ENCODE measurements around the gene SLC29A3.
A peak's percentile ranks its signal among the peaks of the same experiment; 100 is the strongest.

The SLC29A3 gene

GRCh38 chr10:71282323-71282680 lies 36.8 kb upstream of the SLC29A3 start:
- H2BK120ac ChIP-seq (ENCODE audit: low read depth, low read length) = no peak overlapping the region
- no peaks in the 10 kb centered on the region for H3K79me1 ChIP-seq (ENCODE audit: low read length)
- H3K4ac ChIP-seq (ENCODE audit: low read depth, low read length) = no peak overlapping the region
- H2BK15ac ChIP-seq (replicated peaks; ENCODE audit: low read depth) = no peak overlapping the region
- no peak overlapping the region for H3K23ac ChIP-seq (ENCODE audit: low read length)
- peaks cover 2% of the 10 kb centered on the region for H3K36me3 ChIP-seq (ENCODE audit: control insufficient read depth, insufficient read depth, low read length)
- H4K5ac ChIP-seq (ENCODE audit: low read length) = no peak overlapping the region
- DNase-seq = no peak
- no peak overlapping the region for H2BK5ac ChIP-seq (ENCODE audit: low read length)
- H3K79me2 ChIP-seq (ENCODE audit: control insufficient read depth, insufficient read depth, low read length) = no peaks in the 10 kb centered on the region
- H3K9ac ChIP-seq (ENCODE audit: low read length) = no peak overlapping the region
- no peak overlapping the region for H3K27ac ChIP-seq (ENCODE audit: low read depth, low read length)
- H3K4me2 ChIP-seq (ENCODE audit: low read length) = no peak overlapping the region
- WGBS (ENCODE audit: extremely low coverage, insufficient coverage, low lambda C conversion rate) = no CpG with 5 or more reads among the region's 2 CpGs
- H3K56ac ChIP-seq (ENCODE audit: low read length) = no peak overlapping the region
- H3K27me3 ChIP-seq (ENCODE audit: insufficient read depth, low read length, poor library complexity) = no peaks in the 10 kb centered on the region
- no peak overlapping the region for H3K4me3 ChIP-seq (ENCODE audit: low read length)
- no peak overlapping the region for H2AK5ac ChIP-seq (ENCODE audit: low read length)
- no peak overlapping the region for H3K18ac ChIP-seq (ENCODE audit: low read length)
- H4K8ac ChIP-seq (ENCODE audit: low read depth, low read length) = no peak overlapping the region
- peaks cover 11% of the 10 kb centered on the region for H3K4me1 ChIP-seq (ENCODE audit: control insufficient read depth, low read depth, low read length)

GRCh38 chr10:71283410-71283809 lies 35.6 kb upstream of the SLC29A3 start:
- no peak for DNase-seq
- H3K18ac ChIP-seq (ENCODE audit: low read length) = no peak overlapping the region
- H3K79me2 ChIP-seq (ENCODE audit: control insufficient read depth, insufficient read depth, low read length) = no peaks in the 10 kb centered on the region
- H3K4me2 ChIP-seq (ENCODE audit: low read length) = no peak overlapping the region
- no peak overlapping the region for H2BK120ac ChIP-seq (ENCODE audit: low read depth, low read length)
- no peak overlapping the region for H3K56ac ChIP-seq (ENCODE audit: low read length)
- no peak overlapping the region for H2AK5ac ChIP-seq (ENCODE audit: low read length)
- no peak overlapping the region for H3K4me3 ChIP-seq (ENCODE audit: low read length)
- no peaks in the 10 kb centered on the region for H3K79me1 ChIP-seq (ENCODE audit: low read length)
- no peak overlapping the region for H3K9ac ChIP-seq (ENCODE audit: low read length)
- no peak overlapping the region for H2BK15ac ChIP-seq (replicated peaks; ENCODE audit: low read depth)
- H3K23ac ChIP-seq (ENCODE audit: low read length) = no peak overlapping the region
- no peaks in the 10 kb centered on the region for H3K27me3 ChIP-seq (ENCODE audit: insufficient read depth, low read length, poor library complexity)
- WGBS (ENCODE audit: extremely low coverage, insufficient coverage, low lambda C conversion rate) = no CpG with 5 or more reads among the region's 6 CpGs
- no peak overlapping the region for H3K4ac ChIP-seq (ENCODE audit: low read depth, low read length)
- no peak overlapping the region for H4K5ac ChIP-seq (ENCODE audit: low read length)
- H3K4me1 ChIP-seq (ENCODE audit: control insufficient read depth, low read depth, low read length) = peaks cover 8% of the 10 kb centered on the region
- no peak overlapping the region for H2BK5ac ChIP-seq (ENCODE audit: low read length)
- H4K8ac ChIP-seq (ENCODE audit: low read depth, low read length) = no peak overlapping the region
- no peak overlapping the region for H3K27ac ChIP-seq (ENCODE audit: low read depth, low read length)
- H3K36me3 ChIP-seq (ENCODE audit: control insufficient read depth, insufficient read depth, low read length) = peaks cover 2% of the 10 kb centered on the region

- Histone ChIP-seq H2AK5ac (ENCODE audit: low read length) (no peak overlapping the region), H3K4ac (ENCODE audit: low read depth, low read length) (no peak overlapping the region), H3K9ac (ENCODE audit: low read length) (no peak overlapping the region), H3K56ac (ENCODE audit: low read length) (no peak overlapping the region), H3K79me1 (ENCODE audit: low read length) (no peaks in the 10 kb centered on the region), H3K36me3 (ENCODE audit: control insufficient read depth, insufficient read depth, low read length) (peaks cover 2% of the 10 kb centered on the region), H2BK5ac (ENCODE audit: low read length) (no peak overlapping the region), H3K27ac (ENCODE audit: low read depth, low read length) (no peak overlapping the region), H4K8ac (ENCODE audit: low read depth, low read length) (no peak overlapping the region), H2BK15ac (replicated peaks; ENCODE audit: low read depth) (no peak overlapping the region), H4K5ac (ENCODE audit: low read length) (no peak overlapping the region), H3K23ac (ENCODE audit: low read length) (no peak overlapping the region), H3K79me2 (ENCODE audit: control insufficient read depth, insufficient read depth, low read length) (no peaks in the 10 kb centered on the region), H3K4me1 (ENCODE audit: control insufficient read depth, low read depth, low read length) (peaks cover 4% of the 10 kb centered on the region), H3K18ac (ENCODE audit: low read length) (no peak overlapping the region), H3K27me3 (ENCODE audit: insufficient read depth, low read length, poor library complexity) (no peaks in the 10 kb centered on the region), H3K4me2 (ENCODE audit: low read length) (no peak overlapping the region), H3K4me3 (ENCODE audit: low read length) (no peak overlapping the region), H2BK120ac (ENCODE audit: low read depth, low read length) (no peak overlapping the region)
- no peak for DNase-seq
- WGBS (ENCODE audit: extremely low coverage, insufficient coverage, low lambda C conversion rate) = no CpG with 5 or more reads among the region's 10 CpGs
These were observed 35.2 kb upstream of the SLC29A3 start for GRCh38 chr10:71283876-71284275.

- no peak overlapping the region for H3K56ac ChIP-seq (ENCODE audit: low read length)
- no peak overlapping the region for H2AK5ac ChIP-seq (ENCODE audit: low read length)
- no peak overlapping the region for H3K4me3 ChIP-seq (ENCODE audit: low read length)
- no peak overlapping the region for H4K8ac ChIP-seq (ENCODE audit: low read depth, low read length)
- no peaks in the 10 kb centered on the region for H3K4me1 ChIP-seq (ENCODE audit: control insufficient read depth, low read depth, low read length)
- H2BK120ac ChIP-seq (ENCODE audit: low read depth, low read length) = no peak overlapping the region
- no peaks in the 10 kb centered on the region for H3K79me2 ChIP-seq (ENCODE audit: control insufficient read depth, insufficient read depth, low read length)
- H3K4ac ChIP-seq (ENCODE audit: low read depth, low read length) = no peak overlapping the region
- H2BK5ac ChIP-seq (ENCODE audit: low read length) = no peak overlapping the region
- H3K27ac ChIP-seq (ENCODE audit: low read depth, low read length) = no peak overlapping the region
- no peaks in the 10 kb centered on the region for H3K27me3 ChIP-seq (ENCODE audit: insufficient read depth, low read length, poor library complexity)
- no peak overlapping the region for H4K5ac ChIP-seq (ENCODE audit: low read length)
- peaks cover 2% of the 10 kb centered on the region for H3K36me3 ChIP-seq (ENCODE audit: control insufficient read depth, insufficient read depth, low read length)
- H3K4me2 ChIP-seq (ENCODE audit: low read length) = no peak overlapping the region
- H3K18ac ChIP-seq (ENCODE audit: low read length) = no peak overlapping the region
- no peak overlapping the region for H2BK15ac ChIP-seq (replicated peaks; ENCODE audit: low read depth)
- no peaks in the 10 kb centered on the region for H3K79me1 ChIP-seq (ENCODE audit: low read length)
- H3K9ac ChIP-seq (ENCODE audit: low read length) = no peak overlapping the region
- no CpG with 5 or more reads among the region's 19 CpGs for WGBS (ENCODE audit: extremely low coverage, insufficient coverage, low lambda C conversion rate)
- no peak overlapping the region for H3K23ac ChIP-seq (ENCODE audit: low read length)
- DNase-seq = no peak
These were observed 34.4 kb upstream of the SLC29A3 start for GRCh38 chr10:71284544-71285179.

- Histone ChIP-seq H2AK5ac (ENCODE audit: low read length) (no peak overlapping the region), H3K27ac (ENCODE audit: low read depth, low read length) (no peak overlapping the region), H3K56ac (ENCODE audit: low read length) (no peak overlapping the region), H4K5ac (ENCODE audit: low read length) (no peak overlapping the region), H3K27me3 (ENCODE audit: insufficient read depth, low read length, poor library complexity) (no peaks in the 10 kb centered on the region), H4K8ac (ENCODE audit: low read depth, low read length) (no peak overlapping the region), H3K9ac (ENCODE audit: low read length) (no peak overlapping the region), H2BK120ac (ENCODE audit: low read depth, low read length) (no peak overlapping the region), H3K36me3 (ENCODE audit: control insufficient read depth, insufficient read depth, low read length) (peaks cover 2% of the 10 kb centered on the region), H3K4ac (ENCODE audit: low read depth, low read length) (no peak overlapping the region), H3K18ac (ENCODE audit: low read length) (no peak overlapping the region), H3K4me1 (ENCODE audit: control insufficient read depth, low read depth, low read length) (no peaks in the 10 kb centered on the region), H2BK15ac (replicated peaks; ENCODE audit: low read depth) (no peak overlapping the region), H3K23ac (ENCODE audit: low read length) (no peak overlapping the region), H3K79me2 (ENCODE audit: control insufficient read depth, insufficient read depth, low read length) (no peaks in the 10 kb centered on the region), H2BK5ac (ENCODE audit: low read length) (no peak overlapping the region), H3K79me1 (ENCODE audit: low read length) (no peaks in the 10 kb centered on the region), H3K4me2 (ENCODE audit: low read length) (no peak overlapping the region), H3K4me3 (ENCODE audit: low read length) (no peak overlapping the region)
- peak; percentile 60 for DNase-seq
- no CpG with 5 or more reads among the region's 11 CpGs for WGBS (ENCODE audit: extremely low coverage, insufficient coverage, low lambda C conversion rate)
These were observed 33.9 kb upstream of the SLC29A3 start for GRCh38 chr10:71285180-71285545.

- no peak overlapping the region for H3K27ac ChIP-seq (ENCODE audit: low read depth, low read length)
- H2AK5ac ChIP-seq (ENCODE audit: low read length) = no peak overlapping the region
- no peak overlapping the region for H4K8ac ChIP-seq (ENCODE audit: low read depth, low read length)
- no CpG with 5 or more reads among the region's 4 CpGs for WGBS (ENCODE audit: extremely low coverage, insufficient coverage, low lambda C conversion rate)
- no peak overlapping the region for H3K4me3 ChIP-seq (ENCODE audit: low read length)
- no peak overlapping the region for H3K4me2 ChIP-seq (ENCODE audit: low read length)
- DNase-seq = no peak
- H3K27me3 ChIP-seq (ENCODE audit: insufficient read depth, low read length, poor library complexity) = no peaks in the 10 kb centered on the region
- no peak overlapping the region for H3K23ac ChIP-seq (ENCODE audit: low read length)
- H3K36me3 ChIP-seq (ENCODE audit: control insufficient read depth, insufficient read depth, low read length) = peaks cover 2% of the 10 kb centered on the region
- H3K56ac ChIP-seq (ENCODE audit: low read length) = no peak overlapping the region
- H2BK15ac ChIP-seq (replicated peaks; ENCODE audit: low read depth) = no peak overlapping the region
- H4K5ac ChIP-seq (ENCODE audit: low read length) = no peak overlapping the region
- H2BK120ac ChIP-seq (ENCODE audit: low read depth, low read length) = no peak overlapping the region
- no peak overlapping the region for H3K18ac ChIP-seq (ENCODE audit: low read length)
- no peaks in the 10 kb centered on the region for H3K4me1 ChIP-seq (ENCODE audit: control insufficient read depth, low read depth, low read length)
- H3K9ac ChIP-seq (ENCODE audit: low read length) = no peak overlapping the region
- H3K4ac ChIP-seq (ENCODE audit: low read depth, low read length) = no peak overlapping the region
- H3K79me2 ChIP-seq (ENCODE audit: control insufficient read depth, insufficient read depth, low read length) = no peaks in the 10 kb centered on the region
- no peaks in the 10 kb centered on the region for H3K79me1 ChIP-seq (ENCODE audit: low read length)
- no peak overlapping the region for H2BK5ac ChIP-seq (ENCODE audit: low read length)
These were observed 33.1 kb upstream of the SLC29A3 start for GRCh38 chr10:71285986-71286385.

Measured in mesendoderm (in vitro differentiated cells).